K562 (cell line): Measurements from ENCODE around the gene MMP15. TPM values are rescaled to one million over a fixed set of nuclear protein-coding genes. Genes with fewer than 3 reads are reported as not detected.

Experiments used
- ATF3 ChIP-seq, 2 experiments: fragments of 450-650 bp in 1 of 2; sonication (generic) in 1 of 2; formaldehyde crosslinking in 1 of 2; IDR thresholded peaks in 1 of 2; conservative IDR thresholded peaks in 1 of 2; 2 replicates each; pipeline versions ENCODE4 v1.6.1 to v1.8.1; 2016 to 2023; ENCODE audit warnings: mild to moderate bottlenecking in 2 of 2, moderate library complexity in 2 of 2, inconsistent platforms in 1 of 2, missing genetic modification reagents in 1 of 2
- ATF7 ChIP-seq: fragments of 450-650 bp; IDR thresholded peaks from 2 replicates; pipeline ENCODE4 v1.7.1; 2014; ENCODE audit warnings: mild to moderate bottlenecking, moderate library complexity
- BMI1 ChIP-seq: fragments of 150-350 bp; IDR thresholded peaks from 2 replicates; pipeline ENCODE4 v1.6.1; 2014; ENCODE audit warnings: low read length
- JUN ChIP-seq, 2 experiments: sonication (generic) in 1 of 2; formaldehyde crosslinking in 1 of 2; IDR thresholded peaks; 2 replicates each; pipeline versions ENCODE4 v1.6.1 to v1.8.0; 2012 to 2022; ENCODE audit warnings: borderline replicate concordance in 2 of 2, mild to moderate bottlenecking in 2 of 2, improper control_type of control experiment in 1 of 2, low read depth in 1 of 2, low read length in 1 of 2, missing genetic modification reagents in 1 of 2
- PKNOX1 ChIP-seq: fragments of 450-650 bp; IDR thresholded peaks from 2 replicates; pipeline ENCODE4 v1.6.1; 2016
- REST ChIP-seq, 2 experiments: fragments of 450-650 bp; formaldehyde crosslinking in 1 of 2; IDR thresholded peaks; 2 replicates each; pipeline versions ENCODE4 v1.4.0 to v1.6.1; 2014 to 2020; ENCODE audit warnings: mild to moderate bottlenecking in 2 of 2, borderline replicate concordance in 1 of 2, low read depth in 1 of 2
- STAT5A ChIP-seq: IDR thresholded peaks from 2 replicates; pipeline ENCODE4 v1.6.1; 2012; ENCODE audit warnings: low read length, inconsistent platforms, borderline replicate concordance
- TFAP4 ChIP-seq: sonication (generic); formaldehyde crosslinking; IDR thresholded peaks from 2 replicates; pipeline ENCODE4 v1.8.0; 2022; ENCODE audit warnings: missing genetic modification reagents, mild to moderate bottlenecking, moderate library complexity, borderline replicate concordance
- TSHZ1 ChIP-seq: fragments of 250-450 bp; sonication (Bioruptor Pico); IDR thresholded peaks from 2 replicates; pipeline ENCODE4 v1.4.0; 2020; ENCODE audit warnings: mild to moderate bottlenecking, moderate library complexity
- polyA plus RNA-seq, 8 experiments: library from polyadenylated mRNA; depleted of rRNA in 4 of 8; stranded (reverse) in 5 of 8; unstranded in 3 of 8; fragments of >200 nt; fragmentation: Nextera tagmentation in 2 of 8; fragmentation: Illumina TruSeq in 1 of 8; extraction: Ambion mirVana in 2 of 8; extraction: Trizol in 1 of 8; gene quantifications; 2 replicates each; pipeline versions ENCODE4 v1.2.1 to v1.2.3, GENCODE V29; 2011 to 2014; ENCODE audit warnings: inconsistent platforms in 1 of 8, missing spikeins in 1 of 8
- total RNA-seq, 7 experiments: library from RNA; depleted of rRNA in 6 of 7; stranded (reverse); fragments of >200 nt in 6 of 7; fragmentation: Illumina TruSeq in 2 of 7; extraction: Trizol in 2 of 7; gene quantifications; 2 replicates each; pipeline versions ENCODE4 v1.2.1 to v1.2.3, GENCODE V29; 2011 to 2021; ENCODE audit warnings: low replicate concordance in 1 of 7

Gene MMP15
- total and polyA plus RNA-seq, 9 of the 15 experiments (the other 6 are each of a cell fraction or from before 2014, with no cell fraction given), result 0.01 to 20.4 (median 5.5) TPM

GRCh38 chr16:57976331-57976796 is 49.2 kb upstream of the MMP15 start (continued):
- TF ChIP-seq PKNOX1, result peak; percentile 72
- TF ChIP-seq REST (IDR thresholded peaks at IDR 0.05; ENCODE audit: borderline replicate concordance), result peak; percentile 47; the same call in 1 of the 2 replicates
- no peak for TF ChIP-seq REST (CRISPR knock-in tag; IDR thresholded peaks at IDR 0.05; ENCODE audit: low read depth)
- peak; percentile 65 for TF ChIP-seq ATF7
- peak; percentile 62 for TF ChIP-seq TFAP4 (CRISPR knock-in tag)
- peak; percentile 94 for TF ChIP-seq JUN (IDR thresholded peaks at IDR 0.05; ENCODE audit: borderline replicate concordance, low read depth, low read length)
- peak; percentile 81; the same call in 1 of the 2 replicates for TF ChIP-seq JUN (CRISPR knock-in tag; IDR thresholded peaks at IDR 0.05; ENCODE audit: borderline replicate concordance)
- TF ChIP-seq BMI1, result no peak
- peak; percentile 91 for TF ChIP-seq ATF3 (IDR thresholded peaks at IDR 0.05)
- TF ChIP-seq ATF3 (CRISPR knock-in tag; conservative IDR thresholded peaks at IDR 0.05), result peak; percentile 78
- no peak for TF ChIP-seq TSHZ1 (CRISPR knock-in tag)
- peak; percentile 87; the same call in 1 of the 2 replicates for TF ChIP-seq STAT5A
